DOHH2 (cell line): ENCODE data around the gene ALX3.

Source experiments
- H3F3A ChIP-seq: fragments of 200-600 bp; sonication (generic), shearing (Covaris generic); 2 replicates; pipeline ENCODE4 v1.6.0; 2016; ENCODE audit warnings: antibody characterized with exemption, mild to moderate bottlenecking; ENCODE audit not compliant: control insufficient read depth, insufficient read depth
- H3K27ac ChIP-seq: fragments of 200-600 bp; sonication (generic); 2 replicates; pipeline ENCODE4 v1.5.1; 2014; ENCODE audit warnings: low read depth, mild to moderate bottlenecking, low read length, moderate library complexity
- H3K27me3 ChIP-seq: fragments of 200-600 bp; sonication (generic); 2 replicates; pipeline ENCODE4 v1.6.1; 2014; ENCODE audit warnings: mild to moderate bottlenecking, low read length, mixed read lengths; ENCODE audit not compliant: control insufficient read depth
- H3K36me3 ChIP-seq: fragments of 200-600 bp; sonication (generic); 2 replicates; pipeline ENCODE4 v1.6.1; 2014; ENCODE audit warnings: mild to moderate bottlenecking, low read length, moderate library complexity, mixed read lengths; ENCODE audit not compliant: control insufficient read depth
- H3K4me1 ChIP-seq: fragments of 200-600 bp; sonication (generic); 2 replicates; pipeline ENCODE4 v1.6.1; 2014; ENCODE audit warnings: mild to moderate bottlenecking, low read length, mixed read lengths; ENCODE audit not compliant: control insufficient read depth
- H3K4me2 ChIP-seq: fragments of 200-600 bp; sonication (generic); 2 replicates; pipeline ENCODE4 v1.6.0; 2014; ENCODE audit warnings: mild to moderate bottlenecking, low read length, moderate library complexity
- H3K4me3 ChIP-seq: fragments of 200-600 bp; sonication (generic); 2 replicates; pipeline ENCODE4 v1.5.1; 2014; ENCODE audit warnings: mild to moderate bottlenecking, low read length, mixed read lengths
- H3K79me2 ChIP-seq: fragments of 200-600 bp; sonication (generic); 2 replicates; pipeline ENCODE4 v1.6.1; 2014; ENCODE audit warnings: mild to moderate bottlenecking, low read length, mixed read lengths; ENCODE audit not compliant: control insufficient read depth
- H3K9me2 ChIP-seq: fragments of 200-600 bp; sonication (generic); replicated peaks from 2 replicates; pipeline ENCODE4 v1.6.1; 2014; ENCODE audit warnings: mild to moderate bottlenecking, low read length, mixed read lengths; ENCODE audit not compliant: control insufficient read depth
- H3K9me3 ChIP-seq: fragments of 200-600 bp; sonication (generic); 2 replicates; pipeline ENCODE4 v1.6.1; 2014; ENCODE audit warnings: antibody characterized with exemption, low read length, mixed read lengths; ENCODE audit not compliant: control insufficient read depth, insufficient read depth
- H4K20me1 ChIP-seq: fragments of 200-600 bp; sonication (generic); 2 replicates; pipeline ENCODE4 v1.6.0; 2014; ENCODE audit warnings: low read depth, mild to moderate bottlenecking, antibody characterized with exemption, low read length, moderate library complexity; ENCODE audit not compliant: control insufficient read depth, insufficient read depth
- CTCF ChIP-seq: fragments of 200-600 bp; sonication (generic); IDR thresholded peaks from one replicate; pipeline ENCODE4 v1.5.1; 2014; ENCODE audit warnings: antibody characterized with exemption, mild to moderate bottlenecking, low read depth, low read length; ENCODE audit not compliant: poor library complexity, severe bottlenecking
- EZH2phosphoT487 ChIP-seq: fragments of 200-600 bp; sonication (generic); IDR thresholded peaks from 2 replicates; pipeline ENCODE4 v1.6.1; 2017; ENCODE audit warnings: borderline replicate concordance, mild to moderate bottlenecking, antibody characterized with exemption, low read length, moderate library complexity, mixed read lengths

Gene ALX3

GRCh38 chr1:110068646-110069403 is 1.6 kb downstream of the ALX3 start:
- Histone ChIP-seq H3K4me2 (no peak overlapping the region), H3K27me3 (peaks cover 19% of the 10 kb centered on the region), H3K79me2 (no peaks in the 10 kb centered on the region), H3K9me3 (no peaks in the 10 kb centered on the region), H3K27ac (no peak overlapping the region), H3K36me3 (no peaks in the 10 kb centered on the region), H3K4me3 (no peak overlapping the region), H3K4me1 (no peaks in the 10 kb centered on the region), H3F3A (no peaks in the 10 kb centered on the region), H4K20me1 (no peaks in the 10 kb centered on the region), H3K9me2 (no peaks in the 10 kb centered on the region)
- TF ChIP-seq EZH2phosphoT487, result no peak
- no peak for TF ChIP-seq CTCF

GRCh38 chr1:110067893-110068645 is 2.4 kb downstream of the ALX3 start:
- Histone ChIP-seq H3K36me3 (no peaks in the 10 kb centered on the region), H3K27ac (no peak overlapping the region), H3K4me2 (no peak overlapping the region), H4K20me1 (no peaks in the 10 kb centered on the region), H3K79me2 (no peaks in the 10 kb centered on the region), H3K9me2 (no peaks in the 10 kb centered on the region), H3K27me3 (peaks cover 19% of the 10 kb centered on the region), H3F3A (no peaks in the 10 kb centered on the region), H3K4me1 (no peaks in the 10 kb centered on the region), H3K4me3 (no peak overlapping the region), H3K9me3 (no peaks in the 10 kb centered on the region)
- no peak for TF ChIP-seq CTCF
- no peak for TF ChIP-seq EZH2phosphoT487

- H3F3A ChIP-seq, result no peaks in the 10 kb centered on the region
- no peak overlapping the region for H3K4me2 ChIP-seq
- H3K79me2 ChIP-seq, result no peaks in the 10 kb centered on the region
- H3K27ac ChIP-seq, result no peak overlapping the region
- no peaks in the 10 kb centered on the region for H3K9me3 ChIP-seq
- no peaks in the 10 kb centered on the region for H3K36me3 ChIP-seq
- no peaks in the 10 kb centered on the region for H3K4me1 ChIP-seq
- no peak for TF ChIP-seq CTCF
- no peak for TF ChIP-seq EZH2phosphoT487
- no peak overlapping the region for H3K4me3 ChIP-seq
- no peaks in the 10 kb centered on the region for H3K9me2 ChIP-seq
- H3K27me3 ChIP-seq, result peaks cover 16% of the 10 kb centered on the region
- no peaks in the 10 kb centered on the region for H4K20me1 ChIP-seq
Observed at GRCh38 chr1:110067479-110067892, 3.0 kb downstream of the ALX3 start.
